Skeletal muscle tissue (tissue), 4 donors: ENCODE measurements around the gene COQ8A. TPM values are rescaled to one million over a fixed set of nuclear protein-coding genes. Genes with fewer than 3 reads are reported as not detected.

ENCODE experiments used
- H3K27ac ChIP-seq: one replicate; pipeline ENCODE4 v1.7.0; 2013; ENCODE audit warnings: mild to moderate bottlenecking, low read depth, low read length, inconsistent platforms
- H3K27me3 ChIP-seq, 3 donors: one replicate each; pipeline ENCODE4 v1.7.0; 2013; ENCODE audit warnings: low read length in 3 of 3; ENCODE audit not compliant: control insufficient read depth in 3 of 3, insufficient read depth in 3 of 3
- H3K36me3 ChIP-seq, 3 donors: one replicate each; pipeline ENCODE4 v1.7.0; 2013; ENCODE audit warnings: low read length in 3 of 3; ENCODE audit not compliant: control insufficient read depth in 3 of 3, insufficient read depth in 3 of 3
- H3K4me1 ChIP-seq, 3 donors: one replicate each; pipeline ENCODE4 v1.7.0; 2013; ENCODE audit warnings: low read length in 3 of 3, mild to moderate bottlenecking in 3 of 3; ENCODE audit not compliant: control insufficient read depth in 3 of 3, insufficient read depth in 3 of 3
- H3K4me3 ChIP-seq, 3 donors: one replicate each; pipeline ENCODE4 v1.7.0; 2013; ENCODE audit warnings: low read length in 3 of 3
- H3K9ac ChIP-seq, 3 donors: one replicate each; pipeline ENCODE4 v1.7.0; 2013; ENCODE audit warnings: low read length in 3 of 3, mild to moderate bottlenecking in 3 of 3, moderate library complexity in 2 of 3, low read depth in 1 of 3
- H3K9me3 ChIP-seq, 3 donors: one replicate each; pipeline ENCODE4 v1.7.0; 2013; ENCODE audit warnings: low read length in 3 of 3; ENCODE audit not compliant: control insufficient read depth in 3 of 3
- total RNA-seq: library from RNA; depleted of rRNA; stranded (reverse); fragments of >200 nt; gene quantifications from one replicate; pipeline ENCODE4 v1.2.3, GENCODE V29; 2014
- donor health status: Osteomylitis.

The COQ8A gene
- total RNA-seq, 1 donor from 2014 or later: 64.7 TPM

- peak overlapping the region in 2 of 3 donors; percentile 2 to 17 for H3K4me3 ChIP-seq
Measured at GRCh38 chr1:226956942-226957713, 17.0 kb downstream of the COQ8A start.

GRCh38 chr1:226957714-226958113 is 17.6 kb downstream of the COQ8A start:
- Histone ChIP-seq H3K27me3 (no peaks in the 10 kb centered on the region), H3K9ac (peak overlapping the region in 2 of 3 donors; percentile 24 to 35), H3K36me3 (peaks cover 6 to 32% (median 22%) of the 10 kb centered on the region in 3 donors), H3K4me1 (peaks cover 42 to 75% (median 59%) of the 10 kb centered on the region in 3 donors), H3K4me3 (peak overlapping the region in 2 of 3 donors; percentile 2 to 38), H3K27ac (peak overlapping the region; percentile 73), H3K9me3 (peaks cover 0 to 5% (median 0%) of the 10 kb centered on the region in 3 donors)

More at GRCh38 chr1:226956942-226957713, 17.0 kb downstream of the COQ8A start:
- peaks cover 0 to 26% (median 16%) of the 10 kb centered on the region in 3 donors for H3K36me3 ChIP-seq
- H3K4me1 ChIP-seq: peaks cover 36 to 71% (median 53%) of the 10 kb centered on the region in 3 donors
- H3K27ac ChIP-seq: peak overlapping the region; percentile 73
- peaks cover 0 to 5% (median 0%) of the 10 kb centered on the region in 3 donors for H3K9me3 ChIP-seq
- H3K27me3 ChIP-seq: no peaks in the 10 kb centered on the region
- H3K9ac ChIP-seq: peak overlapping the region in 2 of 3 donors; percentile 24 to 55

- Histone ChIP-seq H3K36me3 (peaks cover 9 to 37% (median 26%) of the 10 kb centered on the region in 3 donors), H3K27ac (peak overlapping the region; percentile 73), H3K27me3 (no peaks in the 10 kb centered on the region), H3K4me1 (peaks cover 48 to 77% (median 63%) of the 10 kb centered on the region in 3 donors), H3K9me3 (peaks cover 0 to 5% (median 0%) of the 10 kb centered on the region in 3 donors), H3K9ac (peak overlapping the region in 2 of 3 donors; percentile 24 to 35), H3K4me3 (peak overlapping the region in 2 of 3 donors; percentile 31 to 38)
Measured at GRCh38 chr1:226958300-226958699, 18.2 kb downstream of the COQ8A start.

GRCh38 chr1:226960256-226960655 is 20.2 kb downstream of the COQ8A start:
- no peak overlapping the region for H3K9ac ChIP-seq
- H3K4me3 ChIP-seq: peak overlapping the region in 1 of 3 donors; percentile 9
- H3K36me3 ChIP-seq: peaks cover 22 to 35% (median 30%) of the 10 kb centered on the region in 3 donors
- H3K9me3 ChIP-seq: peaks cover 0 to 2% (median 0%) of the 10 kb centered on the region in 3 donors
- no peak overlapping the region for H3K27ac ChIP-seq
- no peaks in the 10 kb centered on the region for H3K27me3 ChIP-seq
- peaks cover 62 to 83% (median 77%) of the 10 kb centered on the region in 3 donors for H3K4me1 ChIP-seq

GRCh38 chr1:226960944-226961765 is 21.1 kb downstream of the COQ8A start:
- H3K27ac ChIP-seq: peak overlapping the region; percentile 9
- no peak overlapping the region for H3K9ac ChIP-seq
- no peak overlapping the region for H3K4me3 ChIP-seq
- H3K9me3 ChIP-seq: no peaks in the 10 kb centered on the region
- peaks cover 31 to 44% (median 37%) of the 10 kb centered on the region in 3 donors for H3K36me3 ChIP-seq
- no peaks in the 10 kb centered on the region for H3K27me3 ChIP-seq
- peaks cover 71 to 92% (median 86%) of the 10 kb centered on the region in 3 donors for H3K4me1 ChIP-seq

GRCh38 chr1:226962421-226963391 is 22.6 kb downstream of the COQ8A start:
- Histone ChIP-seq H3K27ac (peak overlapping the region; percentile 83), H3K36me3 (peaks cover 33 to 49% (median 43%) of the 10 kb centered on the region in 3 donors), H3K4me1 (peaks cover 76 to 98% (median 92%) of the 10 kb centered on the region in 3 donors), H3K9me3 (no peaks in the 10 kb centered on the region), H3K9ac (peak overlapping the region in 1 of 3 donors; percentile 40), H3K27me3 (no peaks in the 10 kb centered on the region), H3K4me3 (no peak overlapping the region)

GRCh38 chr1:226964068-226964425 is 24.0 kb downstream of the COQ8A start:
- peak overlapping the region in 1 of 3 donors; percentile 41 for H3K4me3 ChIP-seq
- peak overlapping the region; percentile 51 to 66 (median 60) for H3K9ac ChIP-seq
- peaks cover 33 to 52% (median 43%) of the 10 kb centered on the region in 3 donors for H3K36me3 ChIP-seq
- H3K4me1 ChIP-seq: peaks cover 73 to 98% (median 88%) of the 10 kb centered on the region in 3 donors
- H3K27ac ChIP-seq: peak overlapping the region; percentile 83
- H3K27me3 ChIP-seq: no peaks in the 10 kb centered on the region
- no peaks in the 10 kb centered on the region for H3K9me3 ChIP-seq

- Histone ChIP-seq H3K36me3 (peaks cover 33 to 55% (median 43%) of the 10 kb centered on the region in 3 donors), H3K9me3 (no peaks in the 10 kb centered on the region), H3K4me1 (peaks cover 67 to 96% (median 81%) of the 10 kb centered on the region in 3 donors), H3K27ac (peak overlapping the region; percentile 83), H3K27me3 (no peaks in the 10 kb centered on the region), H3K4me3 (peak overlapping the region in 1 of 3 donors; percentile 41), H3K9ac (peak overlapping the region; percentile 51 to 66 (median 60))
Measured at GRCh38 chr1:226964611-226965486, 24.8 kb downstream of the COQ8A start.
